ENCODE results near the gene C1orf116.

The C1orf116 gene

DNA sequence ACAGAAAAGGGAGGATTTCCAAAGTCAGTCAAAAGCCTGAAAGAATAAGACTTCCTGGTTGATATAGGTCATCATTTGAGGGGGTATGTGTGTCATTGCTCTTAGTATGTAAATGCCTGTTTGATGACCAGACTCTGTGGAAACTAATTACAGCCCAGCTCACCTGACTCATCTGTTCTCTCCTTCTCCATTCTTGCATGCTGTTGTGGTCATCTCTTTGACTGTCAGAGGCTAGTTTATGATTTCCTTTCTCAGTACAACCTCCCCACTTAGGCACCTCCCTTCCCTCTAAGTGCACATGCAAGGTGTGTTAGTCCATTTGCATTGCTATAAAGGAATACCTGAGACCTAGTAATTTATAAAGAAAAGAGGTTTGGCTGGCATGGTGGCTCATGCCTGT lies 2.4 kb upstream of the C1orf116 start:
- DNase-seq (ENCODE audit: low read depth, low spot score): no peak

DNA sequence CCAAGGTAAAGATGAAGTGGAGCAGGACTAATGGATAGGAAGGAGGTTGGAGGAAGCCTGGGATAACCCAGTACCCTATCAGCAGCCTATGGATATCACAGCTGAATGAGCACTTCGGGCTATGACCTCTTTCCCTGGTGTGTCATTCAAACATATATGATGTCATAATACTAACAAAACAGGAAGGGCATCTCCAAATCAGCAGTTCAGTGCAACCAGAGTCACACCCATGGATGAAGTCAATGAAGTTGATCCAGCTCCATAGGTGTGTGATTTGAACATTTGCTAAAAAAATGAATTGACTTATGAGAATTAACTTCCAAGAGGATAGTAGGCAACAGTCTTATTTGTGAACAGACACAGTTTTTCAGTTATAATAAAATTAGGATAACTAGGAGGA lies 1.7 kb upstream of the C1orf116 start:
- DNase-seq (ENCODE audit: low read depth, low spot score): no peak

- DNase-seq (ENCODE audit: low read depth, low spot score): no peak
Observed at GRCh38 chr1:207033302-207033701, 746 bp upstream of the C1orf116 start.

- no peak for DNase-seq (ENCODE audit: low read depth, low spot score)
Observed at GRCh38 chr1:207031632-207032264, 808 bp downstream of the C1orf116 start.

DNA sequence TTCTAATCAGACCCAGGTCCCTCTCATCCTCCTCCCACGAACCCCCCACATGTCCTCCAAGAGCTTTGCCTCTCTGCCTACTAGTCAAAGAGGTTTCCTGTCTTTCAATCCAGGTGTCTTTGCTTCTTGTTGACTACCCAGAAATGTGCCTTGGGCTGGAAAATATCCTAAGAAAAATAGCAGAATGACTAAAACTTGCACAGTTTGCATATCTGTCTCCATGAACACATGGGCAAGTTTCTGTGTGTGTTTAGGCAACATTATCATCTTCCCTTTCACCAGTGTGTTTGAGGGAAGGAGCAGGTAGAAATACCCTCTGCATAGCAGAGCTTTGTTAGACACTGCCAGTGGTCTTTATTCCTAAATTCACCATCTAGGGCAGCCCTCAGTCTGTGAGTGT lies 1.5 kb downstream of the C1orf116 start:
- DNase-seq (ENCODE audit: low read depth, low spot score): no peak

- DNase-seq (ENCODE audit: low read depth, low spot score): no peak
Observed at GRCh38 chr1:207030522-207031009, 2.0 kb downstream of the C1orf116 start.

DNA sequence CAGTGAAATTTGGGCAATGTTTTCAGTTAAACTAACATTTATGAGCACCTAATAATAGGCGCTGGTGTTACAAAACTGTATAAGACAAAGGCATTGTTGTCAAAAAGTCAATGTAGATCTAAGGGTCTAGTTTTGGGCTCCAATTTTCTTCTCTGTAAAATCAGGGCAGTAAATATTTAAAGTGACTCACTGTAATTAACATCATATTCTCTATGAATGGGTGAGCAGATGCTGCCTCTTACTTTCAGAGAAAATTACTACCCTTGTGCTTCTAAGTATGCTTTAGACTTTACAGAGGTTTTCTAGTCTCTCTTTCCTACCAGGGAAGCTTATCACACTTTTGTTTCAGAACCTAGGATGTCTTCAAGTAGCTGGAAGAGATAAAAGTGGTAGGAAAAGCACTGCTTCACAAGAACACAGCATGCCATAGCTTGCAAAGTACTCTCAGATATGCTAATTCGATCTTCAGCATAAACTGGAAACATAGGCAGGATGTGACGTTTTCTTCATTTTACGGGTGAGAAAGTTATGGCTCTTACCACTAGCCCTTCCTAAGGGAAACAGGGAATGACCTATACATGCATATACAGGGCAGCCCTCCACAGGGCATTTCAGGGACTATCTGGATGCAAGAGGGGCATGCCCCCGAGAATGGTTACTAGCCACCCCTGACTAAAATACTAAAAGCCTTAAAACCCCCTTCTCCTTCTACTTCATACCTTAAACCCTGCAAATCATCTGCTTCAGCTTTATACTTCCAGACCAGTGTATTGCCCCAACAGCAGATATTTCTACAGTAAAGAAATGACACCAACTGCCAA lies 2.6 kb downstream of the C1orf116 start:
- no peak for DNase-seq (ENCODE audit: low read depth, low spot score)

GRCh38 chr1:207028884-207029650 lies 3.5 kb downstream of the C1orf116 start:
- no peak for DNase-seq (ENCODE audit: low read depth, low spot score)

- no peak for DNase-seq (ENCODE audit: low read depth, low spot score)
Observed at GRCh38 chr1:207027921-207028320, 4.6 kb downstream of the C1orf116 start.

DNA sequence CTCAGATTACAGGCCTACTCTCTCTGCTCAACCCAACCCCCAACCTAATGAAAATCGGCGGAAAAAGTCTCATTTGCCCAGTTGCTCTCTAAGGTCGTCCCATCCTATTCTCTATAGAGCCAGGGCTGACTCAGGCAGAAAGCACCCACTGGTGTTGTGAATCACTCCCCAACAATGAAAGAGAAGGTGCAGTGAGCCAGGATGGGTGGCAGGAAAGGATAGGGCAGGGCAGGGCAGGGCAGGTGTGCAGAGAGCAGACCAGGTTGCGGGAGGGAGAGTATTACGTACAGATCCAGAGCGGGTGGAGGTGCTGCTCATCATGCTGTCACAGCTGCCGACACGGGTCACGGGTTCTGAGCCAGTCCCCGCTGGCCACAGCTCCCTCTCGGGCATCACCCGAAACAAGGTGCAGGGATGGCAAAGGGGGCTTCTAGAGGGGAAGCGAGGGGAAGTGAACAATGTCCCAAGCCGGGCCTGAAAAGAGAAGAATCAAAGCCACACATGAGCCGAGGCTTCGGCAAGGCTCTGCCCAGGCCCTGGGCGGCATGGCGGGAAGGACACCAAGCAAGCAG lies 5.3 kb downstream of the C1orf116 start:
- DNase-seq (ENCODE audit: low read depth, low spot score): no peak

- DNase-seq (ENCODE audit: low read depth, low spot score): no peak
Observed at GRCh38 chr1:207026104-207026534, 6.4 kb downstream of the C1orf116 start.

- peak; percentile 74 for DNase-seq (ENCODE audit: low read depth, low spot score)
Observed at GRCh38 chr1:207025146-207025880, 7.2 kb downstream of the C1orf116 start.

GRCh38 chr1:207024202-207025145 lies 8.1 kb downstream of the C1orf116 start:
- no peak for DNase-seq (ENCODE audit: low read depth, low spot score)

DNA sequence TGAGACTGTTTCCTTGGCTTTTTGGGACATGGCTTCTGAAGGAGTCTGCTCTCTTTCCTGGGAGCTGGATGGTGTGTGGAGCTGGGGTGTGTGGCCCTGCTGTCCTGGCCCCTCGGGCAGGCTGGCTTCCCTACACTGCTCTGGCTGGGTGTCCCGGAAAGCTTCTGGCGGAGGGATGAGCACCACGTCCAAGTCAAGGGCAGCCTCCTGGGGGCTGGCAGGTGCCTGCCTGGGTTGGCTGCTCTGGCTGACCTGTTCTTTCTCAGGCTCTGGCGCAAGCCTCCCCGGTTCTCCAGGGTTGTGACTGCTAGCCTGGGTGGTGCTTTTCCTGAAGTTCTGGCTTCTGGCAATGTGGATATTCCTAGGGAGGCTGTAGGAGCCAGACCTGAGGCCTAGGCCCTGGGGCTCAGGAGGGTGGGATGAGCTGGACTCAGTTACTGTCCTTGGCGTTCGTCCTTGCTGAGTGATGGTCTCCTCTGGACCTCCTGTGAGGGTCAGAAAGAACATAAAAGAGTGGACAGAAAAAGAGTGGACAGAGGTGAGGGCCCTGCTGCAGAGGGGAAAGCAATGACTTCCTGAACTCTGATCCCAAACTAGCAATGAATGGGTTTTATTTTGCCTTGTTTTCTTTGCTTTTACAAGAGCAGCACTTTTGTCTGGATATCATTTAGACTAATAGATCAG lies 9.4 kb downstream of the C1orf116 start:
- DNase-seq (ENCODE audit: low read depth, low spot score): no peak

DNA sequence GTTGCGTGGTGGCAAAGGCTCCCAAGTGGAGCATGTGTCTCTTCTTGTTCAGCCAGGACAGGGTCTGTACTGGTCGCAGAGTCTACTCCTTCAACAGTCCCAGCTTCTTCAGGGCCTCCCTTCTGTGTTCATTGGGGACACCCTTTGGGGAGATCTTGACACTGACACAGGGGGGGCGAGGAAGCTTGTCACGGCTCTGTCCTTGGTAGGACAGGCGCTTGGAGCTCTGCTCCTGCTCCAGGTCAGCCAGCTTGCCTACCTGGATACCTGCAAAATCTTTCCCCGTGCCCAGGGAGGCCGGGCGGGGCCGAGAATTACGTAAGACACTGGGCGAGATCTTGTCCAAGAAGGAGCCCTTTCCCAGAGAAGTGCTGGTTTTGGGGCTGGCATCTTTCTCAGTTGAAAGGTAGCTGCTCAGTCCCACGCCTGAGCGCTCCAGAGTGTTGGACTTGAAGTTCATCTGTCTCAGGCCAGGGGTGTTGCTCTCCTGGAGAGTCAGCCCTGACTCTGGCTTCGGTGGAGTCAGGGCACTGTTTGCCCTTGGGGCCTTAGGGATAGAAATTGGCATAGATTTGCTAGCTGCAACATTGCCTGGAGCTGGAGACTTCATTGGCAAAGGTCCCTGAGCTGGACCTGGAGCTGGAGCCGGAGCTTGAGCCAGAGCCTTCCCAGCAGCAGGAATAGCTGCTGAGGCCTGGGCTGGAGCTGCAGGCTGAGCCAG lies 10.5 kb downstream of the C1orf116 start:
- no peak for DNase-seq (ENCODE audit: low read depth, low spot score)

DNA sequence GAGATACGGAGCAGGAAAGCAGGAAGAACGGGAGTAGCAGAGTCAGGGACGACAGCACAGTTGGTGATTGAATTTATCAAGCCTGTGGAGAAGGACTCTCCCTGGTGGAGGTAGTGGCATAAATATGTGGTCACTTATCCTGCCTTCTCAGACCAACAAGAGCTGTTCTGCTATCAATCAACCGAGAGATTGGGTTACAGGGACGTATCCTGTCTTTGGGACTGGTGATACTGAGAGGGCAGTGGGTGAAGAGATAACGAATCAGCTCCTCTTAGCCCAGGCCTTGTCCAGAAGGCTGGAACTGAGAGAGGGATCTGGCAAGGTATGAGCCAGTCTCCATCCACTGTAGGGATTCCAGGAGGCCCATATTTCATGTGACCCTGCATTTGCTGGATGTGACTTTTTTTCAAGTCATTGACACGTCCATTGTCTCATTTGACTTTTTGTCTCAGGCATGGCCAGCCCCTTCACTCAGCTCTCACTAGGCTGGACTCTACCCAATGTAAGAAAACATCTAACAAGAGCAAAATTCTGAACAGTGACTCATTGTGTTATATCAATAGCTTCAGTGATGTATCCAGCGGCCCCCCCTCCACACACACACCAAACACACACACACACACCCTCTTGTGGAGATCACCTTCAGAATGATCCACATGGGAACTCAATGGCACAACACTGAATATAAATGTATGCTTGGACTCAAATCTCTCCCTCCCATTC lies 11.3 kb downstream of the C1orf116 start:
- DNase-seq (ENCODE audit: low read depth, low spot score): no peak

DNA sequence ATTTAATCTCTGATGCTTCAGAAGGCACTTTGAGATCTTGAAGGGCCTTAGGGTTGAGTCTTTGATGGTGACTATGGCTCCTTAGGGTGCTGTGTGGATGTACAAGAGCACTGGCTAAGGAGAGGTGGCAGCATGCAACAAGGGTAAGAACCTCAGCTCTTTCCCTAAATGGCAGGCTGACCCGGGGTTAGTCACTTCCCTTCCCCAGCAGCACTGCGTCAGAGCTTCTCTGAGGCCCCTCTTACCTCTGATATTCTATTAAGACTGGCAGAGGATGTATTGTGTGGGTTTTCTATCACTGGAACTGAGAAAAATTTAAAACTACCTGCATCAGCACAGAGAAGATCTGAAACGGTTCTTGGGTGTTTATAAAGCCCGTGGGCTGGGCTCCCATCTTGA lies 11.8 kb downstream of the C1orf116 start:
- no peak for DNase-seq (ENCODE audit: low read depth, low spot score)

DNA sequence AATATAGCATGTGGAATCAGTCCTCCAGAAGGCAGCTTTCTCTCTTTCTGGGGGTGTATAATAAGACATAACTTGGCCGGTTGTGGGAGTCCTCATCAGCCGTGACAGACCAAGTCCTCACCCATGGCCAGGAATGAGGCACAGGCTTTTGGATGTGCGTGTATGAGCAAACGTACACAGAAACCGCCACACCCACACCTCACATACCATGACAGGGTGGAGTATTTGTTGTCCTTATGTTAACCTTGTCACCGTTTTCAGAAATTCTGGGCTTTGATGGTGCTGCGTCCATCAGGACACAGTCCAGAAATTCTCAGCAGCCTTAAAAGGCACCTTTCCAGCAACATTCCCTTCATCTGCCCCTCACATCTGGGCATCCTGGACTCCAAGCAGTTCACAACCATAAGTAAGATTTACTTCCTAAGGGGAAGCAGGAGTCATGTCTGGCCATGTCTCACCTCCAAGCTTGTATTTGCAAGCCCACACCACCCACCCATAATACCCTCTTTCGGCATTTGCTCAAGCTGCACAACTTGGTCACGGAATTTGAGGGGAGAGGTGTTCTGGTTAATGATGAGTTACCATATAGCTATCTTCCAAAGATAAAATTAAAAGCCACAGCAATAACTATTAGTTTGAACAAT lies 12.4 kb downstream of the C1orf116 start:
- DNase-seq (ENCODE audit: low read depth, low spot score): no peak
